GM13976 (cell line): ENCODE results near the gene CAPN8.

Experiments
- DNase-seq: peaks from one replicate; pipeline ENCODE4 v3.0.0; 2012; ENCODE audit warnings: low spot score
- in situ Hi-C: fragments of 300-500 bp; cut with MboI; formaldehyde crosslinking; loops from one replicate; pipeline ENCODE4 v1.12.0; 2022; ENCODE audit warnings: low sequenced_read_pairs, mixed read lengths, inconsistent platforms; ENCODE audit not compliant: unreplicated experiment
- TF ChIP-seq, protein P1 (sequence below): IDR thresholded peaks from 2 replicates; pipeline ENCODE4 v1.5.1; 2012; ENCODE audit warnings: borderline replicate concordance, mild to moderate bottlenecking; ENCODE audit not compliant: insufficient read depth; ENCODE audit errors: extremely low read depth, missing control alignments, control extremely low read depth

Gene CAPN8

DNA sequence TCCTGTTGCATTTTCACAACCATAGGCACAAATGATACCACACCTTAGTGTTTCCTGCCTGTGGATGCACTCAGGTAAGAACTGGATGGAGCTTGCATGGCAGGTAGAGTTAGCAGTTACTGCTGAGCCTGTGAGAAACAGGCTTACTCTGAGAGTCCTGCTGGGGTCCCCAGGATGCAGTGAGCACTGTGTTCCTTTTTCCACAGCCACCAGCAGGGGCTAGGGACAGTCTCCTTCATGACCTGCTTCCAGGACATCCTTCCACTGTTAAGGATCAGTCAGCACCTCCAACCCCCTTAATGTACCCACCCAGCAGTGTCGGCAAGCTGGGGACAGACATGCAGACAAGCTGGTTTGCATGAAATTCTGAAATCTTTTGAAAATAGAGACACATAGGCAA, 16.3 kb downstream of the CAPN8 start:
- no peak for DNase-seq
- TF ChIP-seq, protein P1, sequence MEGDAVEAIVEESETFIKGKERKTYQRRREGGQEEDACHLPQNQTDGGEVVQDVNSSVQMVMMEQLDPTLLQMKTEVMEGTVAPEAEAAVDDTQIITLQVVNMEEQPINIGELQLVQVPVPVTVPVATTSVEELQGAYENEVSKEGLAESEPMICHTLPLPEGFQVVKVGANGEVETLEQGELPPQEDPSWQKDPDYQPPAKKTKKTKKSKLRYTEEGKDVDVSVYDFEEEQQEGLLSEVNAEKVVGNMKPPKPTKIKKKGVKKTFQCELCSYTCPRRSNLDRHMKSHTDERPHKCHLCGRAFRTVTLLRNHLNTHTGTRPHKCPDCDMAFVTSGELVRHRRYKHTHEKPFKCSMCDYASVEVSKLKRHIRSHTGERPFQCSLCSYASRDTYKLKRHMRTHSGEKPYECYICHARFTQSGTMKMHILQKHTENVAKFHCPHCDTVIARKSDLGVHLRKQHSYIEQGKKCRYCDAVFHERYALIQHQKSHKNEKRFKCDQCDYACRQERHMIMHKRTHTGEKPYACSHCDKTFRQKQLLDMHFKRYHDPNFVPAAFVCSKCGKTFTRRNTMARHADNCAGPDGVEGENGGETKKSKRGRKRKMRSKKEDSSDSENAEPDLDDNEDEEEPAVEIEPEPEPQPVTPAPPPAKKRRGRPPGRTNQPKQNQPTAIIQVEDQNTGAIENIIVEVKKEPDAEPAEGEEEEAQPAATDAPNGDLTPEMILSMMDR, result no peak
- in situ Hi-C loops, result no loop called here

DNA sequence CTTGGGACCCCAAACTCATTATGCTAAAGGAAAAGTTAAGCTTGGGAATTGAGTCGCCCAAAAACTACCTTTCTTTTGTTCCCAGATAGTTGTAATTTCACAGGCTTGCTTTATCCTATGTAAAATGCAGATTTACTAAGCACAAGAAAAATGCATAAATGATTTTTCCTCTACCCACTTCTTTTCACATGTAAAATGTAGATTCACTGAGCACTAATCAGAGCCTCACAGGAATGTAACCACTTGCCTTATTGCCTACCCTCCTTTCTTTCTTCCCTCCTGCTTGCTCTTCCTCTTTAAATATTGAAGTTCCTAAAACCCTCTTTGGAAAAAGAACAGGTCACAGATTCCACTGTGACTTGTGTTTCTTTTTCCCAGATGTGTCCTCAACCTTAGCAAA, 18.3 kb downstream of the CAPN8 start:
- DNase-seq, result no peak
- TF ChIP-seq, protein P1, result no peak
- in situ Hi-C loops, result no loop called here

DNA sequence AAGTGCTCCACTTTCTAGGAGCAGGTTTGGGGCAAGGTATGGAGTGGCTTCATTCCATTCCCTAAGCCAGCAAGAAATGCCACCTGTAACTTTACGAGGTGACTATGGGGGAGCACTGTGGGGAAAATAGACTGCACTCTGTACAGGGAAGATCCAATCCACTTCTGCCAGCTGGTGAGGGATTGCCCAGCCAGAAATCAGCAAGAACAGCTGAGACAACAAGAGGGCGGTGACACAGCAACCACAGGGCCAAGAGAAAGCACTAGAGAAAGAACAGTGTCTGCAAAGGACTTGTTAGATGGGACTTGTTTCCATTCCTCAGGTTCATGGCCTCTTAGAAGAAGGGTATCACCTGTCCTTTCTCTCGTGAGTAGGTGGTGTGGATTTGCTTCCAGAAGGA, 19.6 kb downstream of the CAPN8 start:
- TF ChIP-seq, protein P1, result no peak
- in situ Hi-C loops, result no loop called here
- DNase-seq, result no peak

DNA sequence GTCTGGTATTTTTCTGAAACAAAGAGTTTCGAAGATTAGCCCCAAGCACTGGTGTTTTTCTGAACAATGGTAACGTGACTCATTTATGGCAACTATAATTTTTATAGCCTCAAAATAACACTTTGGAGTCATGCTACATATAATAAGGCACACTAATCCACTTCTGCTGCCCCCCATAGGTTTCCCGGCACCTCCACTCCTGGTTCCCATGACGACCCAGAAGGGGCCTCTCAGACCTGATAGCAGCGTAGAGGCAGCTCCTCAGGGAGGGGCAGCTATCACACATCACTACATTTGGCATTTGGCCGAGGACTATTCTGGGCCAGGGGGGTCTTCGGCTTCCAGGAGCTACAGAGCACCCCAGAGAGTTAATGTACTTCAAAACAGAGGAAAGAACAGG, 23.3 kb downstream of the CAPN8 start:
- TF ChIP-seq, protein P1, result no peak
- in situ Hi-C loops, result no loop called here
- no peak for DNase-seq

DNA sequence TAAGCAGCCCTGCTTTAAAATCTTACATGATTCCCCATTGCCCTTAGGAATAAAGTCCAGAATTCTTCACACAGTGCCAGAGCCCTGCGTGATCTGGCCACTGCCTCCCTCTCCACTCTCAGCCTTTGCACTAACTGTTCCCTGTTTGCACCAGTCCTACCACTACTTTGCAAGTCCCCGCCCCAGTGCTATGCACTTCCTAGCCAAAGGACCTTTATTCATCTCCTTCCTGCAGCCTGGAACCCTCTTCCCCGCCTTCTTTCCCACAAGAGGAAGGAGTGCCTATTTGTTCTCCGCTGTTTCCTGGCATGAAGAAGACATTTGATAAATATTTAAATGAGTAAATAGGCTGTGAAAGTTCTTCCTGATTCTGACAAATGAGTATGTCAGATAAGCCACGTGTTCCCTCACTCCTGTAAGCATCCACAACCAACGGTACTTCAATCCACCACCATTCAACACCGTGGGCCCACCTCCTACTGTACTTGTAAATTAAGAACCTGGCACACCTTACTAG, 23.9 kb downstream of the CAPN8 start:
- in situ Hi-C loops, result no loop called here
- no peak for DNase-seq
- TF ChIP-seq, protein P1, result no peak

DNA sequence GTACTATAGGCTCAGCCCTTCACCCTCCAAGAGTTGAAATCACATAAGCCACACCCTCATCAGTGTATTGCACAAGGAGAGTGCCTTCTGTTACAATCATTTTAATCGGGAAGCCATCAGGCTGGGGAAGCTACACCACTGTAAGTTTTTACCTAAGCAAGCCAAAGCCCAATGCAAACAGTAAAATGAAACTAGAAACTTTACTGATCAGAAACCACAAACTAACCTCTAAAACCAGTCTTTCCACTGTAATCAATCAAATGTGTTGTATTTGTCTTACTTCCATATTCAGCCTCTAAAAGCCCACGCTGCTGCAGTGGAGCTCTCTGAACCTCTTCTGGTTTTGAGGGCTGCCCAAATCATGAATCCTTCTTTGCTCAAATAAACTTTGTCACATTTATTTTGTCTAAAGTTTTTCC, 26.2 kb downstream of the CAPN8 start:
- TF ChIP-seq, protein P1, result no peak
- in situ Hi-C loops, result no loop called here
- DNase-seq, result no peak

DNA sequence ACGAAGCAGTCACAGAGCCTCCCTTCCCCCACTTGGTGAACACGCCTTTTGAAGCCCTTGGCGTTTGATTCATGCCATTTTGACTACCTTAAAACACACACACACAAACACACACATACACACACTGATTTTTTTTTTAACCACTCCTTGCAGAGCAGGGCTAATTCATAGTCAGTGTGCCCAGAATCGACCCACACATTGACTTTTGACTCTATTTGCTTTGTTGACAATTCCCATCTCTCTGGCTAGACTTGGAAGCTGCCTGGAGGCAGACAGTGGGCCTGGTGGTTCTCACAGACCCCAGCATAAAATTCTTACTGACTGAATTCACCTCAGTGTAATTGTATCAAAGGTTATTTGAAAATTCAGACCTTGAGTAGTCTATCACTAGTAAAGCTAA, 30.3 kb downstream of the CAPN8 start:
- DNase-seq, result no peak
- in situ Hi-C loops, result no loop called here
- TF ChIP-seq, protein P1, result no peak
